Measurements from ENCODE around the gene CCT3.

CCT3 gene

DNA sequence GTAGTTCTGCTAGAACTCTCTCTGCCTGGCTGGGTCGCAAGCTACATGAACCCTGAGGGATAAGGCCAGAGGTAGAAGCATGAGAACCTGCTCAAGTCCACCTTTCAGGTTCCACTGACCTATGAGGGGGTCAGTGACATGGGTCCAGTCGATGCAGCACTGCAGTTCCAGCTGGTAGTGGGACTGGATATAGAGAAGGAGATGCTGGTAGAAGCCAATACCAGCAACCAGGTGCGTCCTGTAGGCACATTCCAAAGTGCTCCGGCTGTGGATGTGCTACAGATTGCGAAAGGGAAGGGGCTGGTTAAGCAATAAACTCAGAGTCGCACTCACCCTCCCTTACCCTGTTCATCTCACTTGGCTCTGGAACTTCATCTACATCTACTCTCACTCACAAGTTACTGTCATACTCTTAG, 61.1 kb downstream of the CCT3 start:
- TF ChIP-seq SPI1 (IDR thresholded peaks at IDR 0.05; ENCODE audit: borderline replicate concordance, low read depth) (no peak), POLR2AphosphoS5 (IDR thresholded peaks at IDR 0.05; ENCODE audit: low read depth) (0 out of 2 replicates have a peak, but pooled peaks have one; percentile 32)
- peak; percentile 74 to 82 for DNase-seq (ENCODE audit: low read depth in 1 of 2, low spot score in 1 of 2)
- H3K27me3 ChIP-seq (ENCODE audit: insufficient read depth, poor library complexity, severe bottlenecking): no peaks in the 10 kb centered on the region

GRCh38 chr1:156276532-156276931, 61.6 kb downstream of the CCT3 start:
- Histone ChIP-seq H3K4me3 (replicated peaks; ENCODE audit: insufficient read depth, low read length) (no peak overlapping the region), H3K27ac (replicated peaks) (peak overlapping the region; percentile 53), H3K27me3 (ENCODE audit: insufficient read depth, poor library complexity, severe bottlenecking) (no peaks in the 10 kb centered on the region)
- peak; percentile 18 to 34 for DNase-seq (ENCODE audit: low read depth in 1 of 2, low spot score in 1 of 2)
- TF ChIP-seq SPI1 (IDR thresholded peaks at IDR 0.05; ENCODE audit: borderline replicate concordance, low read depth) (no peak), GABPA (IDR thresholded peaks at IDR 0.05; ENCODE audit: low read depth) (no peak), POLR2AphosphoS5 (IDR thresholded peaks at IDR 0.05; ENCODE audit: low read depth) (no peak), REST (IDR thresholded peaks at IDR 0.05; ENCODE audit: insufficient replicate concordance, low read depth) (no peak)
- TF ChIP-seq, protein P1, sequence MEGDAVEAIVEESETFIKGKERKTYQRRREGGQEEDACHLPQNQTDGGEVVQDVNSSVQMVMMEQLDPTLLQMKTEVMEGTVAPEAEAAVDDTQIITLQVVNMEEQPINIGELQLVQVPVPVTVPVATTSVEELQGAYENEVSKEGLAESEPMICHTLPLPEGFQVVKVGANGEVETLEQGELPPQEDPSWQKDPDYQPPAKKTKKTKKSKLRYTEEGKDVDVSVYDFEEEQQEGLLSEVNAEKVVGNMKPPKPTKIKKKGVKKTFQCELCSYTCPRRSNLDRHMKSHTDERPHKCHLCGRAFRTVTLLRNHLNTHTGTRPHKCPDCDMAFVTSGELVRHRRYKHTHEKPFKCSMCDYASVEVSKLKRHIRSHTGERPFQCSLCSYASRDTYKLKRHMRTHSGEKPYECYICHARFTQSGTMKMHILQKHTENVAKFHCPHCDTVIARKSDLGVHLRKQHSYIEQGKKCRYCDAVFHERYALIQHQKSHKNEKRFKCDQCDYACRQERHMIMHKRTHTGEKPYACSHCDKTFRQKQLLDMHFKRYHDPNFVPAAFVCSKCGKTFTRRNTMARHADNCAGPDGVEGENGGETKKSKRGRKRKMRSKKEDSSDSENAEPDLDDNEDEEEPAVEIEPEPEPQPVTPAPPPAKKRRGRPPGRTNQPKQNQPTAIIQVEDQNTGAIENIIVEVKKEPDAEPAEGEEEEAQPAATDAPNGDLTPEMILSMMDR (IDR thresholded peaks at IDR 0.05; ENCODE audit: insufficient read depth, low read length): no peak

More for the DNA sequence above, 61.1 kb downstream of the CCT3 start:
- Histone ChIP-seq H3K4me3 (replicated peaks; ENCODE audit: insufficient read depth, low read length) (no peak overlapping the region), H3K27ac (replicated peaks) (peak overlapping the region; percentile 53)

GRCh38 chr1:156270314-156270713, 67.8 kb downstream of the CCT3 start:
- Histone ChIP-seq H3K4me3 (replicated peaks; ENCODE audit: insufficient read depth, low read length) (no peak overlapping the region), H3K27me3 (ENCODE audit: insufficient read depth, poor library complexity, severe bottlenecking) (no peaks in the 10 kb centered on the region), H3K27ac (replicated peaks) (no peak overlapping the region)
- no peak for TF ChIP-seq REST (IDR thresholded peaks at IDR 0.05; ENCODE audit: insufficient replicate concordance, low read depth)
- TF ChIP-seq, protein P1 (IDR thresholded peaks at IDR 0.05; ENCODE audit: insufficient read depth, low read length): no peak
- DNase-seq (ENCODE audit: low read depth in 1 of 2, low spot score in 1 of 2): no peak

- H3K27ac ChIP-seq (replicated peaks): no peak overlapping the region
- DNase-seq (ENCODE audit: low read depth in 1 of 2, low spot score in 1 of 2): no peak
- no peak overlapping the region for H3K4me3 ChIP-seq (replicated peaks; ENCODE audit: insufficient read depth, low read length)
- no peaks in the 10 kb centered on the region for H3K27me3 ChIP-seq (ENCODE audit: insufficient read depth, poor library complexity, severe bottlenecking)
- no peak for TF ChIP-seq SPI1 (IDR thresholded peaks at IDR 0.05; ENCODE audit: borderline replicate concordance, low read depth)
Measured at GRCh38 chr1:156268336-156268735, 69.8 kb downstream of the CCT3 start.

GRCh38 chr1:156266051-156266450, 72.0 kb downstream of the CCT3 start:
- no peak for TF ChIP-seq POLR2AphosphoS5 (IDR thresholded peaks at IDR 0.05; ENCODE audit: low read depth)
- TF ChIP-seq, protein P1 (IDR thresholded peaks at IDR 0.05; ENCODE audit: insufficient read depth, low read length): no peak
- Histone ChIP-seq H3K27me3 (ENCODE audit: insufficient read depth, poor library complexity, severe bottlenecking) (no peaks in the 10 kb centered on the region), H3K27ac (replicated peaks) (no peak overlapping the region), H3K4me3 (replicated peaks; ENCODE audit: insufficient read depth, low read length) (no peak overlapping the region)
- DNase-seq (ENCODE audit: low read depth in 1 of 2, low spot score in 1 of 2): no peak

Measured in HL-60 (cell line).